ENCODE measurements around the gene ST6GALNAC4. TPM values are rescaled to one million over a fixed set of nuclear protein-coding genes. Genes with fewer than 3 reads are reported as not detected.

Gene ST6GALNAC4
- total RNA-seq, 1 experiment from 2014 or later, result 28.3 TPM

DNA sequence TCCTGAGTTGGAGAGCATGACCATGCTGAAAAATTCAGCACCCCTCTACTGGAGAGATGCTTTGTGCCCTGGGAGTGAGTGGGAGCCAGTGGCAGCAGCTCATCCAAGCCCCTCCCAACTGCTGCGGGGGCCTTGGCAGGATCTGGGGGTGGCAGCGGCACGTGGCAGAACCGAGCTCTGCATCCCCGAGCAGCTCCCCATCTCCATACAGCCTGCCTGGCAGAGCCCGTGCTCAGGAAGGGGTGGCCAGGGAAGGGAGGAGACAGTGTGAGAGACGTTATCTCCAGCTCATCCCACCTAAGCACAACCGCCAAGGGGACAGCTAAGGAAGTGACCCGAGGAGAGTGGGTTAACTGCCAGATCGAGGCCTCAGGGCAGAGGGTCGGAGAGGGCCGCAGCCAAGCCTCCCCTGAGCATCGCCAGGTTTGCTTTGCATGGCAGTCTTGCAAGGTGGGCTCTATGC lies 38.0 kb upstream of the ST6GALNAC4 start:
- Histone ChIP-seq H2AFZ (no peak overlapping the region), H3K27ac (peak overlapping the region; percentile 82), H4K20me1 (ENCODE audit: insufficient read depth) (peaks cover 53% of the 10 kb centered on the region), H3K36me3 (ENCODE audit: low read depth) (peaks cover 8% of the 10 kb centered on the region; the same call in 1 of the 2 replicates), H3F3A (ENCODE audit: insufficient read depth, low read depth) (peaks cover 51% of the 10 kb centered on the region), H3K9me3 (ENCODE audit: insufficient read depth, low read depth) (no peaks in the 10 kb centered on the region; the same call in 1 of the 2 replicates), H3K79me2 (ENCODE audit: low read depth) (peaks cover 92% of the 10 kb centered on the region), H3K4me3 (peak overlapping the region; percentile 10; the same call in 1 of the 2 replicates), H3K9me2 (ENCODE audit: insufficient read depth) (no peaks in the 10 kb centered on the region), H3K4me1 (replicated peaks; ENCODE audit: insufficient read depth) (peaks cover 54% of the 10 kb centered on the region), H3K4me2 (peak overlapping the region; percentile 67), H3K27me3 (ENCODE audit: insufficient read depth, low read depth) (no peaks in the 10 kb centered on the region)
- ChIA-PET CTCF (interaction anchor here (0.6 to 3.0 kb wide), 7 partner anchors 12 to 466 kb away, joined by 3 to 11 read pairs (median 4); partner anchors contain the start of gene CERCAM), POLR2A (ENCODE audit: unreplicated experiment) (interaction anchor here (0.6 to 1.3 kb wide), 4 partner anchors 22 to 124 kb away, joined by 3 to 7 read pairs (median 4); no protein-coding TSS in a partner anchor)
- no TSS peak for BruUV-seq (replicated peaks)
- no peak for DNase-seq
- intact Hi-C loops (cut with micrococcal nuclease; ENCODE audit: unreplicated experiment), result loop anchor here (1.0 to 2.0 kb wide), 5 partner anchors 13 to 80 kb away; partner anchors contain the start of gene DPM2
- TF ChIP-seq EZH2 (IDR thresholded peaks at IDR 0.05; ENCODE audit: low read depth), result no peak
- TF ChIP-seq, protein P1, sequence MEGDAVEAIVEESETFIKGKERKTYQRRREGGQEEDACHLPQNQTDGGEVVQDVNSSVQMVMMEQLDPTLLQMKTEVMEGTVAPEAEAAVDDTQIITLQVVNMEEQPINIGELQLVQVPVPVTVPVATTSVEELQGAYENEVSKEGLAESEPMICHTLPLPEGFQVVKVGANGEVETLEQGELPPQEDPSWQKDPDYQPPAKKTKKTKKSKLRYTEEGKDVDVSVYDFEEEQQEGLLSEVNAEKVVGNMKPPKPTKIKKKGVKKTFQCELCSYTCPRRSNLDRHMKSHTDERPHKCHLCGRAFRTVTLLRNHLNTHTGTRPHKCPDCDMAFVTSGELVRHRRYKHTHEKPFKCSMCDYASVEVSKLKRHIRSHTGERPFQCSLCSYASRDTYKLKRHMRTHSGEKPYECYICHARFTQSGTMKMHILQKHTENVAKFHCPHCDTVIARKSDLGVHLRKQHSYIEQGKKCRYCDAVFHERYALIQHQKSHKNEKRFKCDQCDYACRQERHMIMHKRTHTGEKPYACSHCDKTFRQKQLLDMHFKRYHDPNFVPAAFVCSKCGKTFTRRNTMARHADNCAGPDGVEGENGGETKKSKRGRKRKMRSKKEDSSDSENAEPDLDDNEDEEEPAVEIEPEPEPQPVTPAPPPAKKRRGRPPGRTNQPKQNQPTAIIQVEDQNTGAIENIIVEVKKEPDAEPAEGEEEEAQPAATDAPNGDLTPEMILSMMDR (conservative IDR thresholded peaks at IDR 0.05), result no peak

DNA sequence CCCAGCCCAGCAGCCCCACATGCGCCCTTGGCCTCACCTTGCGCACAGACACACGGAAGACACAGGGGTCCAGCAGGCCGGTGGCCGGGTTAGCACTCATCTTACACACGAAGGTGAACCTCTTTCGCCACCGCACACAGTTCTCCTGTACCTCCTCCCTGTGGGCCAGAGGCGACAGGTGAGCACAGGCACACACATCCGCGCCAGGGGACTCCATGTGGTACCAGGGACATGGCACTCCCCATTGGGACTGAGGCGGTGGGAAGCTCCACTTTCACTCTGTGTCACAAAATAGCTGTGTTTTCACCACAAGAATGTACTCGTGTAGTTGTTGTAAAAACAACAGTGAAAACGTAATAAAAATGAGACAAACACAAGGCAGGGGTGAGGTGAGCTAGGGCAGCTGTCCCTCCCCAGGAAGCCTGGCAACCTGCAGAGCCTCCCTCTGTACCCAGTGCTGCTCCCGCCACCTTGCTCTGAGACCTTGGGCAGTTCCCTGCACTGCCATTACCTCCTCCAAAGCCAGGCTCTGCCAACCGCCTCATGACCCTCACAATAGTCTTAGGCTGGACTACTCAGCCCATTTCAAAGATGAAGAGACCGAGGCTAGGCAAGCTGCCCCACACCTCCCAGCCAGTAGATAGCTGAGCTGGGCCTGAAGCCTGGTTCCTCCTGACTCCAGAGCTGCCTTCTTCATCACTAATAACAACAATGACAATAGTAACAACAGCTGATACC lies 37.1 kb upstream of the ST6GALNAC4 start:
- Histone ChIP-seq H4K20me1 (ENCODE audit: insufficient read depth) (peaks cover 63% of the 10 kb centered on the region), H3K9me2 (ENCODE audit: insufficient read depth) (no peaks in the 10 kb centered on the region), H3K4me3 (no peak overlapping the region), H3K27me3 (ENCODE audit: insufficient read depth, low read depth) (no peaks in the 10 kb centered on the region), H3K36me3 (ENCODE audit: low read depth) (peaks cover 8% of the 10 kb centered on the region; the same call in 1 of the 2 replicates), H3K4me2 (peak overlapping the region; percentile 67), H2AFZ (no peak overlapping the region), H3K4me1 (replicated peaks; ENCODE audit: insufficient read depth) (peaks cover 49% of the 10 kb centered on the region), H3K9me3 (ENCODE audit: insufficient read depth, low read depth) (no peaks in the 10 kb centered on the region), H3K27ac (no peak overlapping the region), H3K79me2 (ENCODE audit: low read depth) (peaks cover 88% of the 10 kb centered on the region), H3F3A (ENCODE audit: insufficient read depth, low read depth) (peaks cover 47% of the 10 kb centered on the region)
- TF ChIP-seq, protein P1 (conservative IDR thresholded peaks at IDR 0.05), result no peak
- TF ChIP-seq EZH2 (IDR thresholded peaks at IDR 0.05; ENCODE audit: low read depth), result no peak
- DNase-seq, result no peak
- CTCF ChIA-PET, result interaction anchor here (0.6 to 3.0 kb wide), 2 partner anchors 11 to 235 kb away, joined by 3 to 11 read pairs; no protein-coding TSS in a partner anchor
- BruUV-seq (replicated peaks), result no TSS peak
- POLR2A ChIA-PET (ENCODE audit: unreplicated experiment), result no interaction called here
- intact Hi-C loops (cut with micrococcal nuclease; ENCODE audit: unreplicated experiment), result loop anchor here (2.0 kb wide), 2 partner anchors 17 to 53 kb away; partner anchors contain the start of gene DPM2

- ChIA-PET POLR2A (ENCODE audit: unreplicated experiment) (no interaction called here), CTCF (interaction anchor here (0.6 to 3.0 kb wide), 2 partner anchors 10 to 119 kb away, joined by 3 to 11 read pairs; no protein-coding TSS in a partner anchor)
- H3K4me1 ChIP-seq (replicated peaks; ENCODE audit: insufficient read depth), result peaks cover 41% of the 10 kb centered on the region
- peaks cover 8% of the 10 kb centered on the region; the same call in 1 of the 2 replicates for H3K36me3 ChIP-seq (ENCODE audit: low read depth)
- no peaks in the 10 kb centered on the region for H3K9me3 ChIP-seq (ENCODE audit: insufficient read depth, low read depth)
- H3K4me3 ChIP-seq, result no peak overlapping the region
- H3K4me2 ChIP-seq, result no peak overlapping the region
- TF ChIP-seq, protein P1 (conservative IDR thresholded peaks at IDR 0.05), result no peak
- TF ChIP-seq EZH2 (IDR thresholded peaks at IDR 0.05; ENCODE audit: low read depth), result no peak
- no peaks in the 10 kb centered on the region for H3K9me2 ChIP-seq (ENCODE audit: insufficient read depth)
- no peak overlapping the region for H2AFZ ChIP-seq
- H3K27ac ChIP-seq, result no peak overlapping the region
- H3F3A ChIP-seq (ENCODE audit: insufficient read depth, low read depth), result peaks cover 39% of the 10 kb centered on the region
- no peak for DNase-seq
- H4K20me1 ChIP-seq (ENCODE audit: insufficient read depth), result peaks cover 68% of the 10 kb centered on the region
- no TSS peak for BruUV-seq (replicated peaks)
- H3K27me3 ChIP-seq (ENCODE audit: insufficient read depth, low read depth), result no peaks in the 10 kb centered on the region
- peaks cover 80% of the 10 kb centered on the region for H3K79me2 ChIP-seq (ENCODE audit: low read depth)
- intact Hi-C loops (cut with micrococcal nuclease; ENCODE audit: unreplicated experiment), result no loop called here
Observed at GRCh38 chr9:127953154-127953553, 36.3 kb upstream of the ST6GALNAC4 start.

Measured in PC-9 (cell line).